GM20000 (cell line): ENCODE measurements around the gene IL20RB.
"Not testable (repeated sequence)": the region's sequence is repeated elsewhere in the genome, so short reads cannot be mapped to it uniquely, and the experiment has no call there.

Source experiments
- DNase-seq: peaks from one replicate; pipeline ENCODE4 v3.0.0; 2012; ENCODE audit warnings: low spot score
- TF ChIP-seq, protein P1 (sequence below): IDR thresholded peaks from 2 replicates; pipeline ENCODE4 v1.5.1; 2012; ENCODE audit warnings: mild to moderate bottlenecking, control low read depth; ENCODE audit errors: extremely low read depth, missing control alignments

The IL20RB gene

DNA sequence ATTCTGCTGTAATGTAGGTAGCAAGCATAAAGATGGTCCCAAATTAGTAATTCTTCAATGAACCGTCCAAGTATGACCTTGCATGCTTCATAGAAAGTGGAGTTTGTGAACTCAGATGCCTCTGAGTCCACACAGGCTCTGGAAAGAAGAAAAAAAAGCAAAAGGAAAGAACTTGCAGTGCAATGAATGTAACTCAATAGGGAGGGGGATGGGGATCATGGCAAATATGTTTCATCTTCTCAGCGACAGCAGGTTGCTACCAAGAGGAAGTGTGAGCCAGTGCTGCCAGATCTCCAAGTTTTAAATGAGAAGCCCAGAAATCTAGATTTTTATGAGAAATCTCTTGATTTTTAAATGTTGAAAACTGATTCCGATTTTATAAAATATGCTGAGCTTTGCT is 50.3 kb downstream of the IL20RB start:
- no peak for DNase-seq
- TF ChIP-seq, protein P1, sequence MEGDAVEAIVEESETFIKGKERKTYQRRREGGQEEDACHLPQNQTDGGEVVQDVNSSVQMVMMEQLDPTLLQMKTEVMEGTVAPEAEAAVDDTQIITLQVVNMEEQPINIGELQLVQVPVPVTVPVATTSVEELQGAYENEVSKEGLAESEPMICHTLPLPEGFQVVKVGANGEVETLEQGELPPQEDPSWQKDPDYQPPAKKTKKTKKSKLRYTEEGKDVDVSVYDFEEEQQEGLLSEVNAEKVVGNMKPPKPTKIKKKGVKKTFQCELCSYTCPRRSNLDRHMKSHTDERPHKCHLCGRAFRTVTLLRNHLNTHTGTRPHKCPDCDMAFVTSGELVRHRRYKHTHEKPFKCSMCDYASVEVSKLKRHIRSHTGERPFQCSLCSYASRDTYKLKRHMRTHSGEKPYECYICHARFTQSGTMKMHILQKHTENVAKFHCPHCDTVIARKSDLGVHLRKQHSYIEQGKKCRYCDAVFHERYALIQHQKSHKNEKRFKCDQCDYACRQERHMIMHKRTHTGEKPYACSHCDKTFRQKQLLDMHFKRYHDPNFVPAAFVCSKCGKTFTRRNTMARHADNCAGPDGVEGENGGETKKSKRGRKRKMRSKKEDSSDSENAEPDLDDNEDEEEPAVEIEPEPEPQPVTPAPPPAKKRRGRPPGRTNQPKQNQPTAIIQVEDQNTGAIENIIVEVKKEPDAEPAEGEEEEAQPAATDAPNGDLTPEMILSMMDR = no peak

DNA sequence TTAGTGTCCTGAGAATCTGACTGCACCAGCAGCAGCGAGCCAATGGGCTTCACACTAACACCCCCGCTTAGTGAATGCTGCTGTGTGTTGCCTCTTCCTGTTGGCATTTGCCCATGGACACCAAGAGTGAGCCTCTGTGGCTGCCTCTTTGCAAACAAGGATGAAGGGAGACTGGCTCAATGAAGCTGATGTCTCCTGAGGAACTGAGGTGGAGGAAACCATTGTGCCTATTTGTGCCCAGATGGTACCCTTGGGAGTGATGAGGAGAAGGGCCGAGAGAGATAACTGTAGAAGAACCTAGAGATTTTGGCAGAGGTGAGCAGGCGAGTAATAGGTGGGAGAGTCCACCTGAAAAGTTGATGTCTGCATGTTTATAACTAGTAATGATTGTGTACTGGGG is 51.2 kb downstream of the IL20RB start:
- TF ChIP-seq, protein P1 = no peak
- no peak for DNase-seq

DNA sequence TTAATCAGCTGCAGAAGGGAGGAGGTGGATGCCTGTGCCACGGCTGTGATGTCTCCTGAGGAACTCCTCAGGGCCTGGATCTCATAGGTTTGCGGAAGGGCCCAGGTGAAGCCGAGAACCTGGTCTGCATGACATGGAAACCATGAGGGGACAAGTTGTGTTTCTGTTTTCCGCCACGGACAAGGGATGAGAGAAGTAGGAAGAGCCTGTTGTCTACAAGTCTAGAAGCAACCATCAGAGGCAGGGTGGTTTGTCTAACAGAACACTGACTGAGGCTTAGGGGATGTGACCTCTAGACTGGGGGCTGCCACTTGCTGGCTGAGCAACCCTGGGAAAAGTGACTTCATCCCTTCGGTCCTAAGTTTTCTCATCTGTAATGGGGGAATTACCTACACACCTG is 52.4 kb downstream of the IL20RB start:
- TF ChIP-seq, protein P1 = no peak
- DNase-seq = no peak

DNA sequence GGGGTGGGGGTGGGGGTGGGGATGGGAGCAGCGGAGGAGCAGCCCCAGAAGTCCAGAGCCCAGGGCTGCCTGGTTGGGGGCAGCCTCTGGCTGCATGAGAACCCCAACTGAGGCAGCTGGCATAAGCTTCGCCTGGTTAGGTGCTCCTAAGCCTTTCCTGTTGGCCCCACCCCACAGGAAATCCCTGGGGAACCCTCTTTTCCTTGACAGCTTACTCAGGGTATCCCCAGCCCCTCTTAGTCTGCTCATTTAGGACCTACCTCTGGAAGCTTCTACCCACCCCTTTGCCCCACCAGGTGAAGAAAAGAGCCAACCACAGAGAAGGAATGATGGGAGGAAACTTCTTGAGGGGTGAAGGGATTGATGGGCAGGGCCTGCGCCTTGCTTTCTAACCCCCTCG is 53.4 kb downstream of the IL20RB start:
- TF ChIP-seq, protein P1 = no peak
- DNase-seq = no peak

DNA sequence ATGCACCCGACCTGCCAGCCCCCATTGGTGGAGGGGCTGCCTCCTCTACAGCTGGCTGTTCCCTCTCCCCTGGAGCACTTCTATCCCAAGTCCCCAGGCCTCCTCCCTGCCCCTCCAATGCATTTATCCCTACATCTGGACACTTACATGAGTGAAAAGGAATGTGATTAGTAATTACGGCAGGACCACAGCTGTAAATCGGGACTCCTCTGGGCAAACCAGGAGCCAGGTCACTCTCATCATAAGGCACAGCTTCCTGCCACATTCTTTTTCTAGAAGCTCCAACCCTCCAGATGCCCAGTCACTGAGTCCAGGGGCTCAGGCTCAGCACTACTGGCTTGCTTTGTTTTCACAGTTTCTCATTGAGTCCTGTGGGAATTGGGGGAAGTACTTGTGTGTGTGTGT is 54.3 kb downstream of the IL20RB start:
- TF ChIP-seq, protein P1 = no peak
- no peak for DNase-seq

DNA sequence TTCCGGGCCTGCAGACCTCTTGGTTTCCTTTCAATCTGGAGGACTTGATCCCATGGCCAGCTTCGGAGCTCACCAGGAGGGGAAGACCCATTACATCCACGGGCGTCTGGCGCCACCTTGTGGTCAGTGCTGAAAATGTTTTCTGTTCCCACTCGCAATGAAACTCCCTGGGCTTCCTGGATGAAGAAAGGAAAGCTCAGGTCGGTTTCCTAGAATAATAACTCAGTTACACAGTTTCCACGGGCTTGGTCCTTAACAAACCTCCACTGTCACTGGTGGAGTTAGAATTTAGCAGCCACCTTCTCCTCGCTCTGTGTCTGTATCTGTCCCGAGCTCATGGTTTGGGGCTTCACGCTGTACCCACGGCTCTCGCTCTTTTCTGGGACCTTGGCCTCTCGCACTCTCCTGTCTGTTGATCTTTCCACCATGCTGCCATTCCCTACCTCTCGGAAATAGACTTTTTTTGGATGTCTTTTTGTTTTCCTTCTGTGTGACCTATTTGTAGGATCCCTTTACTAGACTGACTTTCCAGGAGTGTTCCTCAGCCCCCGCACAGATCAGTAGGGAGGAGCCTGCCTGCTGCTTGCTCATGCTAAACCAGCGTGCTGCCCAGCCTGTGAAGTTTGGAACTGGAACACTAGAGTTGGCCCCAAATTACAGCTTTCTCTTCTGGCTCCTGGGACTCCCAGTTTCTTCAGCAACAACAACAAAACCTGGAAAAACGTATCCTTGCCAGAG is 56.3 kb downstream of the IL20RB start:
- DNase-seq = peak; percentile 80

DNA sequence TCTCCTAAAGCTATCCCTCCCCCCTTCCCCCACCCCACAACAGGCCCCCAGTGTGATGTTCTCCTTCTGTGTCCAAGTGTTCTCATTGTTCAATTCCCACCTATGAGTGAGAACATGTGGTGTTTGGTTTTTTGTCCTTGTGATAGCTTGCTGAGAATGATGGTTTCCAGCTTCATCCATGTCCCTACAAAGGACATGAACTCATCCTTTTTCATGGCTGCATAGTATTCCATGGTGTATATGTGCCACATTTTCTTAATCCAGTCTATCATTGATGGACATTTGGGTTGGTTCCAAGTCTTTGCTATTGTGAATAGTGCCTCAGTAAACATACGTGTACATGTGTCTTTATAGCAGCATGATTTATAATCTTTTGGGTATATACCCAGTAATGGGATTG is 59.5 kb downstream of the IL20RB start:
- DNase-seq = not testable (repeated sequence)

More for the DNA sequence above, 56.3 kb downstream of the IL20RB start:
- TF ChIP-seq, protein P1 = peak; percentile 65

DNA sequence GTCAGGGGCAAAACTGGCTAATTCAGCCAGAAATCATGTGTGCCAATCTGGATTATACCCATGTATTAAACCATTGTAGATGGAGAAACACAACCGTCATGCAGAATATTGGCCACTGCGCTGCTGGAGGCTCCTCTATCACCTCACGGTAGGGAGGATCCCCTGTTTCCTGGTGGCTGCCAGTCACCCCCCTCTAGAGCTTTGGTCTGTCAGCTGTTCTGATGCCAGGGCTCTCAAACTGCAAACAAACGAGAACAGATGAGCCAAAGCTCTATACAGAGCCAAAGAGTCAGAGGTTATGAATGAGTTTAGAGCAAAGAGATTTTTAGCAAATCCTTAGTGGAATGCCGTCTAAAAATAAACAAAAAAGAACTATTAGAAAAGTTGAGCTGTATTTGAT is 62.5 kb downstream of the IL20RB start:
- no peak for DNase-seq
- TF ChIP-seq, protein P1 = no peak
